Measurements from ENCODE around the gene DDX59.

Gene DDX59

GRCh38 chr1:200646515-200646914, 23.2 kb downstream of the DDX59 start (continued):
- TF ChIP-seq SALL2 (tag by site-specific recombination; IDR thresholded peaks at IDR 0.05; ENCODE audit: borderline replicate concordance) (no peak), CTCF (tag by site-specific recombination; IDR thresholded peaks at IDR 0.05) (no peak), ZBTB17 (tag by site-specific recombination; IDR thresholded peaks at IDR 0.05) (no peak)

- Histone ChIP-seq H3K4me1 (ENCODE audit: control insufficient read depth, insufficient read depth, low read length) (no peaks in the 10 kb centered on the region), H3K9me3 (ENCODE audit: control insufficient read depth, insufficient read depth, low read depth, low read length) (no peaks in the 10 kb centered on the region), H3K36me3 (ENCODE audit: control insufficient read depth in 2 of 2, insufficient read depth in 1 of 2, low read length in 2 of 2) (peaks cover 22 to 24% of the 10 kb centered on the region in 2 experiments), H3K27ac (ENCODE audit: extremely low read depth, low read depth, low read length) (no peak overlapping the region), H3K4me3 (ENCODE audit: low read depth, low read length) (no peak overlapping the region)
- TF ChIP-seq HOXC10 (CRISPR knock-in tag; IDR thresholded peaks at IDR 0.05) (no peak), ZNF426 (tag by site-specific recombination; IDR thresholded peaks at IDR 0.05) (no peak), GLIS2 (tag by site-specific recombination; IDR thresholded peaks at IDR 0.05) (no peak), ZNF132 (tag by site-specific recombination; IDR thresholded peaks at IDR 0.05; ENCODE audit: borderline replicate concordance) (no peak), ZNF549 (tag by site-specific recombination; IDR thresholded peaks at IDR 0.05) (no peak), OSR2 (tag by site-specific recombination; IDR thresholded peaks at IDR 0.05) (no peak), ZBTB20 (tag by site-specific recombination; IDR thresholded peaks at IDR 0.05) (no peak), ZNF529 (tag by site-specific recombination; IDR thresholded peaks at IDR 0.05; ENCODE audit: insufficient replicate concordance) (no peak), ZBTB26 (tag by site-specific recombination; optimal IDR thresholded peaks at IDR 0.05) (no peak), ZNF239 (tag by site-specific recombination; IDR thresholded peaks at IDR 0.05) (no peak), ZNF362 (tag by site-specific recombination; IDR thresholded peaks at IDR 0.05) (no peak), ZNF610 (tag by site-specific recombination; IDR thresholded peaks at IDR 0.05; ENCODE audit: borderline replicate concordance) (no peak), ZNF785 (tag by site-specific recombination; IDR thresholded peaks at IDR 0.05) (no peak), SP2 (tag by site-specific recombination; IDR thresholded peaks at IDR 0.05) (no peak), ZBTB21 (tag by site-specific recombination; IDR thresholded peaks at IDR 0.05) (no peak), ZNF639 (tag by site-specific recombination; IDR thresholded peaks at IDR 0.05) (no peak), ZNF292 (tag by site-specific recombination; IDR thresholded peaks at IDR 0.05; ENCODE audit: borderline replicate concordance, low read depth) (no peak)
- CTCF ChIA-PET = interaction anchor here (0.6 to 1.0 kb wide), 2 partner anchors 19 to 20 kb away, joined by 3 to 4 read pairs; no protein-coding TSS in a partner anchor
- POLR2A ChIA-PET = interaction anchor here (0.7 kb wide), 1 partner anchor 207 kb away, joined by 7 read pairs; no protein-coding TSS in a partner anchor
These were observed 25.7 kb downstream of the DDX59 start for GRCh38 chr1:200644021-200644420.
